ENCODE measurements around the gene LDLR. TPM values are rescaled to one million over a fixed set of nuclear protein-coding genes. Genes with fewer than 3 reads are reported as not detected.

Gene LDLR
- total RNA-seq, 1 experiment from 2014 or later, result 175 TPM

- DNase-seq (ENCODE audit: low spot score), result no peak
- CTCF ChIA-PET, result no interaction called here
- no peak for TF ChIP-seq EZH2 (IDR thresholded peaks at IDR 0.05; ENCODE audit: borderline replicate concordance, low read depth, low read length, poor library complexity, severe bottlenecking)
- TF ChIP-seq CTCF (conservative IDR thresholded peaks at IDR 0.05; ENCODE audit: low read depth, low read length), result no peak
- Histone ChIP-seq H3K36me3 (ENCODE audit: insufficient read depth, low read length, poor library complexity, severe bottlenecking) (peaks cover 45% of the 10 kb centered on the region), H3K4me3 (ENCODE audit: low read depth, low read length, poor library complexity, severe bottlenecking) (no peak overlapping the region), H3K27me3 (replicated peaks; ENCODE audit: insufficient read depth, low read depth, low read length, poor library complexity) (no peaks in the 10 kb centered on the region), H3K9me3 (ENCODE audit: low read depth, low read length, poor library complexity, severe bottlenecking) (no peaks in the 10 kb centered on the region), H3K27ac (ENCODE audit: low read depth, low read length, poor library complexity, severe bottlenecking) (no peak overlapping the region), H3K4me1 (ENCODE audit: insufficient read depth, low read length, poor library complexity, severe bottlenecking) (peaks cover 23% of the 10 kb centered on the region)
- no TSS peak for BruUV-seq (replicated peaks)
- intact Hi-C loops (cut with micrococcal nuclease; ENCODE audit: unreplicated experiment), result no loop called here
- POLR2A ChIA-PET (ENCODE audit: low non-redundant PET), result no interaction called here
Observed at GRCh38 chr19:11148001-11148400, 58.7 kb downstream of the LDLR start.

GRCh38 chr19:11151181-11151580 lies 61.9 kb downstream of the LDLR start:
- ChIA-PET CTCF (no interaction called here), POLR2A (ENCODE audit: low non-redundant PET) (interaction anchor here (0.7 kb wide), 1 partner anchor 1571 kb away, joined by 7 read pairs; no protein-coding TSS in a partner anchor)
- Histone ChIP-seq H3K27ac (ENCODE audit: low read depth, low read length, poor library complexity, severe bottlenecking) (no peak overlapping the region), H3K9me3 (ENCODE audit: low read depth, low read length, poor library complexity, severe bottlenecking) (no peaks in the 10 kb centered on the region), H3K4me3 (ENCODE audit: low read depth, low read length, poor library complexity, severe bottlenecking) (no peak overlapping the region), H3K27me3 (replicated peaks; ENCODE audit: insufficient read depth, low read depth, low read length, poor library complexity) (no peaks in the 10 kb centered on the region), H3K4me1 (ENCODE audit: insufficient read depth, low read length, poor library complexity, severe bottlenecking) (peaks cover 2% of the 10 kb centered on the region), H3K36me3 (ENCODE audit: insufficient read depth, low read length, poor library complexity, severe bottlenecking) (peaks cover 35% of the 10 kb centered on the region)
- intact Hi-C loops (cut with micrococcal nuclease; ENCODE audit: unreplicated experiment), result no loop called here
- no TSS peak for BruUV-seq (replicated peaks)
- no peak for DNase-seq (ENCODE audit: low spot score)
- TF ChIP-seq CTCF (conservative IDR thresholded peaks at IDR 0.05; ENCODE audit: low read depth, low read length) (no peak), EZH2 (IDR thresholded peaks at IDR 0.05; ENCODE audit: borderline replicate concordance, low read depth, low read length, poor library complexity, severe bottlenecking) (no peak)

- no peak for TF ChIP-seq EZH2 (IDR thresholded peaks at IDR 0.05; ENCODE audit: borderline replicate concordance, low read depth, low read length, poor library complexity, severe bottlenecking)
- TF ChIP-seq CTCF (conservative IDR thresholded peaks at IDR 0.05; ENCODE audit: low read depth, low read length), result no peak
- BruUV-seq (replicated peaks), result no TSS peak
- POLR2A ChIA-PET (ENCODE audit: low non-redundant PET), result no interaction called here
- no peak for DNase-seq (ENCODE audit: low spot score)
- Histone ChIP-seq H3K4me1 (ENCODE audit: insufficient read depth, low read length, poor library complexity, severe bottlenecking) (peaks cover 4% of the 10 kb centered on the region), H3K36me3 (ENCODE audit: insufficient read depth, low read length, poor library complexity, severe bottlenecking) (peaks cover 25% of the 10 kb centered on the region), H3K9me3 (ENCODE audit: low read depth, low read length, poor library complexity, severe bottlenecking) (no peaks in the 10 kb centered on the region), H3K27ac (ENCODE audit: low read depth, low read length, poor library complexity, severe bottlenecking) (no peak overlapping the region), H3K27me3 (replicated peaks; ENCODE audit: insufficient read depth, low read depth, low read length, poor library complexity) (no peaks in the 10 kb centered on the region), H3K4me3 (ENCODE audit: low read depth, low read length, poor library complexity, severe bottlenecking) (no peak overlapping the region)
- CTCF ChIA-PET, result no interaction called here
- intact Hi-C loops (cut with micrococcal nuclease; ENCODE audit: unreplicated experiment), result no loop called here
Observed at GRCh38 chr19:11152318-11153062, 63.2 kb downstream of the LDLR start.

Data from A673 (cell line).